ENCODE results near the gene PANX3. TPM values are rescaled to one million over a fixed set of nuclear protein-coding genes. Genes with fewer than 3 reads are reported as not detected.

The PANX3 gene
- total RNA-seq, 1 experiment from 2014 or later, result not detected

GRCh38 chr11:124582565-124582964 lies 28.7 kb upstream of the PANX3 start:
- H3K4me1 ChIP-seq (ENCODE audit: insufficient read depth, low read length), result no peaks in the 10 kb centered on the region
- H3K4me3 ChIP-seq (ENCODE audit: low read length), result no peak overlapping the region
- intact Hi-C loops (cut with micrococcal nuclease), result no loop called here
- H3K79me2 ChIP-seq (ENCODE audit: low read length), result no peaks in the 10 kb centered on the region
- ChIA-PET POLR2A (ENCODE audit: unreplicated experiment) (no interaction called here), CTCF (interaction anchor here (0.6 to 1.0 kb wide), 2 partner anchors 14 to 180 kb away, joined by 3 to 4 read pairs; no protein-coding TSS in a partner anchor)
- H3F3A ChIP-seq (ENCODE audit: low read length, unreplicated experiment), result no peaks in the 10 kb centered on the region
- H3K36me3 ChIP-seq (ENCODE audit: low read depth, low read length), result no peaks in the 10 kb centered on the region
- peaks cover 80% of the 10 kb centered on the region for H3K27me3 ChIP-seq (ENCODE audit: low read length)
- no peaks in the 10 kb centered on the region for H4K20me1 ChIP-seq (ENCODE audit: low read length)
- H3K9me3 ChIP-seq (ENCODE audit: low read length), result no peaks in the 10 kb centered on the region
- DNase-seq (no peak), ATAC-seq (no peak)
- BruUV-seq (replicated peaks), result no TSS peak
- no peak for TF ChIP-seq EZH2 (IDR thresholded peaks at IDR 0.05; ENCODE audit: low read length, unreplicated experiment)
- TF ChIP-seq CTCF (conservative IDR thresholded peaks at IDR 0.05; ENCODE audit: low read depth, low read length), result no peak
- no peak for TF ChIP-seq EZH2phosphoT487 (IDR thresholded peaks at IDR 0.05; ENCODE audit: borderline replicate concordance, low read length)
- no peak overlapping the region for H3K9ac ChIP-seq (ENCODE audit: low read length)
- no peak overlapping the region for H2AFZ ChIP-seq (ENCODE audit: low read length)
- no peak overlapping the region for H3K27ac ChIP-seq (ENCODE audit: low read length)
- H3K9me2 ChIP-seq (replicated peaks; ENCODE audit: low read length), result no peaks in the 10 kb centered on the region
- H3K4me2 ChIP-seq (ENCODE audit: low read length), result no peak overlapping the region

- no TSS peak for BruUV-seq (replicated peaks)
- no peaks in the 10 kb centered on the region for H4K20me1 ChIP-seq (ENCODE audit: low read length)
- no peak overlapping the region for H3K9ac ChIP-seq (ENCODE audit: low read length)
- TF ChIP-seq EZH2phosphoT487 (IDR thresholded peaks at IDR 0.05; ENCODE audit: borderline replicate concordance, low read length) (no peak), EZH2 (IDR thresholded peaks at IDR 0.05; ENCODE audit: low read length, unreplicated experiment) (no peak), CTCF (conservative IDR thresholded peaks at IDR 0.05; ENCODE audit: low read depth, low read length) (no peak)
- no peak overlapping the region for H3K27ac ChIP-seq (ENCODE audit: low read length)
- no peak overlapping the region for H3K4me3 ChIP-seq (ENCODE audit: low read length)
- ATAC-seq, result no peak
- H3F3A ChIP-seq (ENCODE audit: low read length, unreplicated experiment), result no peaks in the 10 kb centered on the region
- no peaks in the 10 kb centered on the region for H3K9me2 ChIP-seq (replicated peaks; ENCODE audit: low read length)
- no peak overlapping the region for H3K4me2 ChIP-seq (ENCODE audit: low read length)
- DNase-seq, result no peak
- no peak overlapping the region for H2AFZ ChIP-seq (ENCODE audit: low read length)
- intact Hi-C loops (cut with micrococcal nuclease), result no loop called here
- POLR2A ChIA-PET (ENCODE audit: unreplicated experiment), result no interaction called here
- no peaks in the 10 kb centered on the region for H3K79me2 ChIP-seq (ENCODE audit: low read length)
- CTCF ChIA-PET, result interaction anchor here (1.0 kb wide), 1 partner anchor 181 kb away, joined by 4 read pairs; no protein-coding TSS in a partner anchor
- no peaks in the 10 kb centered on the region for H3K4me1 ChIP-seq (ENCODE audit: insufficient read depth, low read length)
- no peaks in the 10 kb centered on the region for H3K9me3 ChIP-seq (ENCODE audit: low read length)
- no peaks in the 10 kb centered on the region for H3K36me3 ChIP-seq (ENCODE audit: low read depth, low read length)
- peaks cover 78% of the 10 kb centered on the region for H3K27me3 ChIP-seq (ENCODE audit: low read length)
Observed at GRCh38 chr11:124583781-124584180, 27.4 kb upstream of the PANX3 start.

GRCh38 chr11:124584681-124585372 lies 26.4 kb upstream of the PANX3 start:
- Histone ChIP-seq H3K79me2 (ENCODE audit: low read length) (no peaks in the 10 kb centered on the region), H2AFZ (ENCODE audit: low read length) (no peak overlapping the region), H3K9me3 (ENCODE audit: low read length) (no peaks in the 10 kb centered on the region), H3K27ac (ENCODE audit: low read length) (no peak overlapping the region), H4K20me1 (ENCODE audit: low read length) (no peaks in the 10 kb centered on the region), H3K9me2 (replicated peaks; ENCODE audit: low read length) (no peaks in the 10 kb centered on the region), H3K36me3 (ENCODE audit: low read depth, low read length) (no peaks in the 10 kb centered on the region), H3K4me2 (ENCODE audit: low read length) (no peak overlapping the region), H3K27me3 (ENCODE audit: low read length) (peaks cover 79% of the 10 kb centered on the region), H3K4me3 (ENCODE audit: low read length) (no peak overlapping the region), H3K4me1 (ENCODE audit: insufficient read depth, low read length) (no peaks in the 10 kb centered on the region), H3F3A (ENCODE audit: low read length, unreplicated experiment) (no peaks in the 10 kb centered on the region), H3K9ac (ENCODE audit: low read length) (no peak overlapping the region)
- ChIA-PET CTCF (no interaction called here), POLR2A (ENCODE audit: unreplicated experiment) (no interaction called here)
- intact Hi-C loops (cut with micrococcal nuclease), result no loop called here
- TF ChIP-seq CTCF (conservative IDR thresholded peaks at IDR 0.05; ENCODE audit: low read depth, low read length) (no peak), EZH2 (IDR thresholded peaks at IDR 0.05; ENCODE audit: low read length, unreplicated experiment) (no peak), EZH2phosphoT487 (IDR thresholded peaks at IDR 0.05; ENCODE audit: borderline replicate concordance, low read length) (no peak)
- no peak for DNase-seq
- no peak for ATAC-seq
- no TSS peak for BruUV-seq (replicated peaks)
